Adipocyte (in vitro differentiated cells): ENCODE data around the gene RSPH10B2.
A peak's percentile ranks its signal among the peaks of the same experiment; 100 is the strongest.
"Not testable (repeated sequence)": the region's sequence is repeated elsewhere in the genome, so short reads cannot be mapped to it uniquely, and the experiment has no call there.

Experiments used
- DNase-seq: peaks from one replicate; pipeline ENCODE4 v3.0.0-alpha.2; 2015; ENCODE audit warnings: low read depth
- H3K27me3 ChIP-seq: replicated peaks from 2 replicates; pipeline ENCODE4 v1.7.0; 2013; ENCODE audit warnings: mild to moderate bottlenecking, low read length, moderate library complexity; ENCODE audit not compliant: control insufficient read depth, insufficient read depth
- H3K36me3 ChIP-seq: 2 replicates; pipeline ENCODE4 v1.7.0; 2013; ENCODE audit warnings: low read length, mild to moderate bottlenecking, moderate library complexity; ENCODE audit not compliant: control insufficient read depth, insufficient read depth, severe bottlenecking
- H3K4me1 ChIP-seq: 2 replicates; pipeline ENCODE4 v1.7.0; 2013; ENCODE audit warnings: mild to moderate bottlenecking, low read length, moderate library complexity; ENCODE audit not compliant: control insufficient read depth, insufficient read depth
- H3K4me3 ChIP-seq: 2 replicates; pipeline ENCODE4 v1.7.0; 2013; ENCODE audit warnings: mild to moderate bottlenecking, low read length, moderate library complexity
- H3K9ac ChIP-seq: 2 replicates; pipeline ENCODE4 v1.7.0; 2013; ENCODE audit warnings: mild to moderate bottlenecking, low read length, moderate library complexity
- H3K9me3 ChIP-seq: 2 replicates; pipeline ENCODE4 v1.7.0; 2013; ENCODE audit warnings: mild to moderate bottlenecking, low read length, moderate library complexity; ENCODE audit not compliant: control insufficient read depth

RSPH10B2 gene

DNA sequence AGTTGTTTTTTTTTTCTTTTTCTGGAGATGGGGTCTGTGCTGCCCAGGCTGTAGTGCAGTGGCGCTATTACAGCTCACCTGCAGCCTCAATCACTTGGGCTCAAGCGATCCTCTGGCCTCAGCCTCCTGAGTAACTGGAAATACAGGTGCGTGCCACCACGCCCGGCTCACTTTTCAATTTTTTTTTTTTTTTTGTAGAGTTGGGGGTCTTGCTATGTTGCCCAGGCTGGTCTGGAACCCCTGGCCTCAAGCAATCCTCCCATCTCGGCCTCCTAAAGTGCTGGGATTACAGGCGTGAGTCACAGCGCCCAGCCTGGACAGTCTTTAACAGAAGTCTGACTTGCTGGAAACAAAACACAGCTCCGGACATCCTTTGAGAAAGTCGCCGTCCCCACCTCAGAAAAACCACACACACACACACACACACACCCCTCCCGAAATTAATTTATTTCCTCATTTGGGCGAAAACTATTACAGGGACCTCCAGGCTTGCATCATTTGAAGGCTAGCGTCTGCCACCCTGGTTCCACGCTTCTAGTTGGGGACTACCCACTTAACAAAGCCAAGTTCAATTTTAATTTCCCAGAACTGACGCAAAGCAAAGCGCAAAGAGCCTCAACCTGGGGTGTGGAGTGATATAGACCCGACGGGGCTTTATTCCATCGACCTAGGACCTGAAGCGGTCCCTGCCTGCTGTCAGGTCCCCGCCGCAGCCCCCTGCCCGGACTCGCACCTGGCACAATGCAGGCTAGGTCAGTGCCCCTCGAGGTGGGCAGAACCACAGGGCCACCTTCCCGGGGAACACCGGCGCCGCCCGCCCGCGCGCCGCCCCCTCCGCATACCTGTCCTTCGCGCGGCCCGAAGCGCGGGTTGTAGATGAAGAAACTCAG is 71.6 kb downstream of the RSPH10B2 start:
- H3K4me3 ChIP-seq: peak overlapping the region; percentile 63
- H3K9ac ChIP-seq, H3K27me3 ChIP-seq, H3K4me1 ChIP-seq, H3K9me3 ChIP-seq, DNase-seq, H3K36me3 ChIP-seq: not testable (repeated sequence)

DNA sequence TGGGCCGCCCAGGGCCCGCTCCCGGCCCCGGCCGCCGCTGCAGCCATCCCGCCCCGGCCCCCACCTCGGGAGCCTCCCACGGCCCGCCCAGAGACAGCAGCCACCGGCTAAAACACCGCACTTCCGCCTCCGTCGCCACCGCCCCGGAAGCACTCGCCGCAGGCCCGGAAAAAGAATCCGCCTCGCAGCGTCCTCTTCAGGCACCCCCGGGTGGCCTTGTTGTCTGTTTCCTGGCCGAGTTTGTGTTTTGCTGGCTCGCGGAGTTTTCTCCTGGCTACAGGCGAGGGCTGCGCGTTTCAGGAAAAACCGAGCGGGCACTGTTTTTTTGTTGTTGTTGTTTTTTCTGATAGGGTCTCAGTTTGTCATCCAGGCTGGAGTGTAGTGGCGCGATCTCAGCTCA is 72.2 kb downstream of the RSPH10B2 start, which contains the start of gene CCZ1B:
Gene CCZ1B (minus strand): TSS at position 125 of the 400 bp plus-strand sequence. CDS start 78 bp downstream, at position 47.
- H3K4me3 ChIP-seq: peak within 1 kb of the TSS; percentile 80
- peak within 1 kb of the TSS; percentile 64 for H3K9ac ChIP-seq
- not testable (repeated sequence) for H3K4me1 ChIP-seq, H3K9me3 ChIP-seq, H3K36me3 ChIP-seq, H3K27me3 ChIP-seq
- peak; percentile 83 for DNase-seq

DNA sequence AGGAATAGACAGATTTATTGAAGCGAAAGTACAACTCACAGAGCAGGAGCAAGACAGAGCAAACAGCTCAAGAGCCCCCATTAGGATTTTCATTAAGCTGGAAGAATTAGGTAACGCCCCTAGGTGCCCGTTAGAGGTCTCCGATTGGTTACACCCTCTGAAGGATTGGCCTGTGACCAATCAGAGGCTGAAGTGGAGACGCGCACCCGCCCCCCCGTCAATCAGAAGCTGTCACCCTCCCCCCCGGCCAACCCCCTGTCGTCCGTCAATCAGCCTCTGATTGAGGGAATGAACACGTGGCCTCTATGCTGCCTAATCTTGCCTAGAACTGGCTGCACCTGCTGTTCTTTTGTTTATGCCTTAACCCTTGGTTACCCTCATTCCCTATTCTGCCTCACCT is 73.3 kb downstream of the RSPH10B2 start:
- H3K36me3 ChIP-seq, DNase-seq, H3K9me3 ChIP-seq, H3K4me1 ChIP-seq, H3K4me3 ChIP-seq, H3K9ac ChIP-seq, H3K27me3 ChIP-seq: not testable (repeated sequence)

DNA sequence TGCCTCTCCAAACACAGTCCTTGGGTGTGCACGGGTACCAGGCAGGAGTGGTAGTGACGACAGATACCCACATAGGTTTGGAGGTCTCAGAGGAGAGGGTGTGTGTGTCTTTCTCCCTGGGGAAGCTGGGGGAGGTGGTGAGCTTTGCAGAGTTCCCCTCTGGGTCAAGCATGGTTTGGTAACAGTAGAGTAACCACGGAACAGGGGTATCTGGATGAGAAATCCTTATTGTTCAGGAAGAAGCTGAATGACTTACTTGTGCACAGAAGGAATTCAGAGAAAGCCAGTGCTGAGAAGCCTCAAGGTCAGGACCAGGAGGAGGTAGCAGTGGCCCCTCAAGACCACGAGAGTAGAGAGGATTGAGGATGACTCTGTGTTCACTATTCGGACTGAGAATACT is 75.7 kb downstream of the RSPH10B2 start:
- H3K27me3 ChIP-seq: peaks cover 29% of the 10 kb centered on the region
- not testable (repeated sequence) for DNase-seq, H3K9ac ChIP-seq, H3K4me1 ChIP-seq, H3K9me3 ChIP-seq, H3K4me3 ChIP-seq, H3K36me3 ChIP-seq

DNA sequence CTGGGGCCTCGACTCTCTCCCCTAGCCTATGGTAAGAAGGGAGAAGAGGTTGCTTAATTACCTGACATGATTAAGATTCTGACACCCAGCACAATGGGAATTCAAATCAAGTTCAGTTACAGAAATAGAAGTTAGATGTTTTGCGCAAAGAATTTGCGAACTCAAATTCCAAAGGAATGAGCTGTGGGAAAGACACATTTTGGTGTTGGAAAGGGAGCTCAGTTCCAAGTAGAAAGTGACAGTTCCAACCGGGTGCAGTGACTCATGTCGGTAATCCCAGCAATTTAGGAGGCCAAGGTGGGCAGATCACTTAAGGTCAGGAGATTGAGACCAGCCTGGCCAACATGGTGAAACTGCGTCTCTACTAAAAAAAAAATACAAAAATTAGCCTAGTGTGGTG is 76.1 kb downstream of the RSPH10B2 start:
- H3K9ac ChIP-seq, H3K4me3 ChIP-seq, H3K9me3 ChIP-seq, H3K36me3 ChIP-seq, DNase-seq, H3K4me1 ChIP-seq: not testable (repeated sequence)
- H3K27me3 ChIP-seq: peaks cover 29% of the 10 kb centered on the region

DNA sequence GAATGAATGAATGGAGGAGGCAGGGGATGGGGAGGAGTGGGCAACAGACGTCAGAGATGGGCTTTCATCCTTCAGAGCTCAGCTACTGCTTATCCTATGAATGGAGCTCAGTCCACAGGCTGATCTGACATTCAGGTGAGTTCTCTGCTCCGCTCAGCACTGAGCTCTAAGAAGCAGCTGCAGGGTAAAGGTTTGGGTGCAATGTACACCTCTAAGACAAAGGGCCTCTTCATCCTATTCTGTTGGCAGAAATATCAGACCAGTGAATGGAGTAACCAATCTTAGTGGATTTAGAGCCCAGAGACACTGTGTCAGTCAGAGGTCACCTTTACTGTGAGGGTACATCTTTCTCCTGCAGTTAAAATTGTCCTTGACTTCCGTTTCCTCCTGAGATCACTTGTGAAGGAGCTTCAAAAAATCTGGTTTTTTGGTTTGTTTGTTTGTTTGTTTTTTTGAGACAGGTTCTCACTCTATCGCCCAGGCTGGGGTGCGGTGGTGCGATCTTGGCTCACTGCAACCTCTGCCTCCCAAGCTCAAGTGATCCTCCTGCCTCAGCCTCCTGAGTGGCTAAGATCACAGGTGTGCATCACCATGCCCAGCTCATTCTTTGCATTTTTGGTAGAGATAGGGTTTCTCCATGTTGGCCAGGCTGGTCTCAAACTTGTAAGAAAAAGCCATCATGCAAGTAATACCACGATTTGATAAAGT is 77.3 kb downstream of the RSPH10B2 start:
- DNase-seq: no peak

DNA sequence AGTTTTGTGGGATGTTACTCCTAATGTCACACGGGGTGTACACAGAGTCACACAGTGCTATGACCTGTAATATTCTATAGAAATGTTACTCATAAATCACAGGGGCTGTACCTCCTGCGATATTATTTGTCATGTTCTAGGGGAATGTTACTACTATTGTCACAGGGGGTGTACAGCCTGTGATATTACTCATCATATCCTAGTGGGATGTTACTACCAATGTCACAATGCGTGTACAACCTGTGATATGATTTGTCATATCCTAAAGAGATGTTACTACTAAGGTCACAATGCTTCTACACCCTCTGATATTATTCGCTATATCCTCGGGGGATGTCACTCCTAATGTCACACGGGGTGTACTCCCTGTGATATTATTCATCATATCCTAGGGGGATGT is 79.7 kb downstream of the RSPH10B2 start:
- no peak overlapping the region for H3K9ac ChIP-seq

More for the DNA sequence above, 77.3 kb downstream of the RSPH10B2 start:
- Histone ChIP-seq H3K36me3 (no peaks in the 10 kb centered on the region), H3K9ac (no peak overlapping the region), H3K27me3 (peaks cover 29% of the 10 kb centered on the region), H3K9me3 (no peaks in the 10 kb centered on the region), H3K4me3 (no peak overlapping the region), H3K4me1 (no peaks in the 10 kb centered on the region)

DNA sequence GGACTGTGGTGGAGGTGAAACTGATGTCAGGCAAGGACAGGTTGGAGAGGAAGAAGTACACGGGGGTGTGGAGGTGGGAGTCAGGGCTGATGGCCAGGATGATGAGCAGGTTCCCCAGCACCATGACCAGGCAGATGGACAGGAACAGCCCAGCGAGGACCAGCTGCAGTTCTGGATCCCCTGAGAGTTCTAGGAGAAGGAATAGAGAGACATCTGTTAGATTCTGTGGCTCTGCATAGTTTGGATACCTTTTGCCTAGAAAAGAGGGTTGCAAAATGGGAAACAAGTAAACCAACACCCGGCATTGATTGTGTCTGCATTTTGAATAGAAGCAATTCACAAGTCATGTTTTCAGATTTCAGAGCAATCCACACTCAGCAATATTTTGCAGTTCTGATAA is 81.6 kb downstream of the RSPH10B2 start:
- H3K36me3 ChIP-seq, H3K9me3 ChIP-seq, H3K9ac ChIP-seq, H3K4me3 ChIP-seq, H3K4me1 ChIP-seq, DNase-seq: not testable (repeated sequence)
- peaks cover 33% of the 10 kb centered on the region for H3K27me3 ChIP-seq

More for the DNA sequence above, 79.7 kb downstream of the RSPH10B2 start:
- Histone ChIP-seq H3K36me3 (no peaks in the 10 kb centered on the region), H3K4me3 (no peak overlapping the region), H3K9me3 (no peaks in the 10 kb centered on the region), H3K4me1 (no peaks in the 10 kb centered on the region), H3K27me3 (peaks cover 29% of the 10 kb centered on the region)
- DNase-seq: no peak

DNA sequence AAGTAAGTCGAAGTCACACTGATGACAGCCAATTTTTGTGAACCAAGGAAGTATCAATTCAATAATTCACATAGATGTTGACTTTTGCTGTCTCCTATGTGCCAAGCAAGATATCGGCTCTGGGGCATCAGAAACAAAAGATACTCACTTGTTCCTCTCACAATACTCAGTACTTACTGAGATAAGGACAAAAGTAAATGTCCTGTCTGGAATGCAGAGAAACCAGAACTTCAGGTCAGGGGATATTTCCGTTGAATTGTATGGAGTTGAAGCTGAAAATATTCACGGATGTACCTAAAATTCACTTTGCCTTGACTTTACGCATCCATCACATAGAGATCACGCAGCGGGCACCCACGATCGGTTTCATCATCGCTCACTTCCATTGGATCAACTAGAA is 83.2 kb downstream of the RSPH10B2 start:
- H3K4me3 ChIP-seq, H3K9ac ChIP-seq, H3K36me3 ChIP-seq, DNase-seq, H3K4me1 ChIP-seq, H3K9me3 ChIP-seq: not testable (repeated sequence)
- peaks cover 23% of the 10 kb centered on the region for H3K27me3 ChIP-seq

DNA sequence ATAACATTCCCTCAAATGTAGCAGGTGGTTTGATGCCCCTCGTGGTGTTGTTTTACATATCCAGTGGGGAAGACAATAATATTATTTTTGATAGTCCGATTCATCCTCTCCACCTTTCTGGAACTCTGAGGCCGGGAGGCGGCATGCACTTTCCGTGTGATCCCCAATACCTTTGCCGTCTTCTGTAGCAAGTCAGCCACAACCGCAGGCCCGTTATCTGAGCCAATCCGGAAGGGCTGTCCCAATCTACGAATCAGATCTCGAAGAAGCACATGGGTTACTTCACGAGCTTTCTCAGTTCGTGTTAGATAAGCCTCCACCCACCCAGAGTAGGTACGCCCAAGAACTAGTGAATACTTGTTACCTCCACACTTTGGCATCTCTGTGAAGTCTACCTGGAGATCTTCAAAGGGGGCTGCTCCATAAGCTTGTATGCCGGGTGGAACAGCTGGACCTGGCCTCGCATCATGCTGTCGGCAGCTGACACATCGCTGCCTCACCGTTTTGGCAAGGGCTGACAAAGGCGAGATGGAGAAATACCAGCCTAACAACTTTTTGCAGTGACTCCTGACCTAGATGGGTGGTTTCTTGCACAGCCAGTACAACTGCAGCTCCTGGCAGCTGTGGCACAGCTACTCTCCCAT is 88.5 kb downstream of the RSPH10B2 start:
- H3K36me3 ChIP-seq, H3K4me3 ChIP-seq, H3K9ac ChIP-seq, H3K27me3 ChIP-seq, H3K9me3 ChIP-seq, DNase-seq, H3K4me1 ChIP-seq: not testable (repeated sequence)

DNA sequence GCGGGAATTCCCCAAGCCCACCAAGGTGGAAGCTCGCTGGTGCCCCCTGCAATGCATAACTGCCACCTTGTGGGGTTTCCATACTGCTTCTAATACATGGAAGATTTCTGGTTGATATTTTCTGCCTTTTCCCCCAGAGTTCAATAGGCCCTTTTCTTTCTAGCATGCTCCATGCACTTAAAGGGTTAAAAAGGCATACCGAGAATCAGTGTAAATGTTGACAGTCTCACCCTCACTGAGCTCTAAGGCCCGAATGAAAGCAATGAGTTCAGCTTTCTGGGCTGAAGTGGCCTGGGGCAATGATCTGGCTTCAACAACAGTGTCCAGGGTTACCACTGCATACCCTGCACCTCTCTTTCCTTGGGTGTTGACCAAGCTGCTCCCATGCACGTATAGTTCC is 89.2 kb downstream of the RSPH10B2 start:
- not testable (repeated sequence) for H3K27me3 ChIP-seq, H3K9ac ChIP-seq, DNase-seq, H3K4me3 ChIP-seq, H3K9me3 ChIP-seq, H3K36me3 ChIP-seq, H3K4me1 ChIP-seq
